HG02763 (cell line): ENCODE results near the gene CD58.

Source experiments
- ATAC-seq: cut with Tn5 transposase; IDR thresholded peaks from one replicate; pipeline ENCODE4 v1.9.1; 2021; ENCODE audit warnings: mild to moderate bottlenecking, moderate library complexity; ENCODE audit not compliant: unreplicated experiment

CD58 gene

DNA sequence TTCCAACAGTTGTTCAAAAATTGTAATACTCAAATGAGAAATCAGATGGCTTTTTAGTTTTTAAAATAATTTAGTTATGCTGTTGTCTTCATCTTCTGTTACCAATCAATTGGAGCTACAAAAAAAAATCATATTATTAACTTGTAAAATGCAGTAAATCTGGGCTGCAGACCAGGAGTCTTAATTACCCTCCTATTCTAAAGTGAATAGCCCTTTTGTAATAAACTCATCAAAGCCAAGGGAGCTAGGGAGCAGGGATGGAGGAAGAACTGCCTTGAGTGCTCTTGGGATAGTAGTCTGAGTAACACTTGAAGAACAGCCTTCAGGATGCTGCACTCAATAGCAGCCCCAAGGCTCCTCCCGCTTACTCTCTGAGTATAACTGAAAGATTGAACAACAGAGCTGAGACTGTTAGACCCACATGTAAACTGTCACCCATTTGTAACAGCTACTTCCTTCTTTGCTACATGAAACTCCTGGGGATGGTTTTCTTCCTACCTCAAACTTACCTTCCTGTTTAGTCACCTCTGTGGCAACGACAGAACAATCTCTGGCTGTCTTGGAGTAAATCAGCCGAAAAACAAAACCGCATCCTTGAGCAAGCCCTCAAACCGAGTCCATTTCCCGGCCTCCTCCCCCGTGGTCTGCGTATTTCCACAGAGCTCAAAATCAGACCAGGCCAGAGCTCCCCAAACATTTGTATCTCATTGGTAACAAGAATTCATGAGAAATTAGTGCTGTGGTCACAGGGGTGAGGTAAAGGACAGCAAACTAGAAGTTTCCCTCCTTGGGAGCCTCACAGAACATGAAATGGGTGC, 55.9 kb downstream of the CD58 start:
- peak; percentile 69 for ATAC-seq

DNA sequence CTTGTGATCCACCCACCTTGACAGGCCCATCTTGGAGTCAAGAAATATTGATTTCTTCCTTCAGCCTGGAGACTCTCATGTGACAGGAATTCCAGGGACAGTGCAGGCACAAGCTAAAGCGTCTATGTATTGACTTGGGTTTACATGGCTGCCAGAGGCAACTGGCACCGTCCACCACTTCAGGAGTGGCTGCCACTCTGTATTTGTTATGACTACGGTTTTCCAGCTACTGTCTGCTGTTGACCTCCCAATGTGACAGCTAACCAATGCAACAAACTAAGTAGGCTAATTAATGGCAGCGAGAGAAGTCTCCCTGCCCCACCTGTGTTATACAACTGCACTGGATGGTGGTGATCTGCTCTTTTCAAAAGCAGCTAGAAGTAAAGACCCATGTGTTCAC, 56.9 kb downstream of the CD58 start:
- ATAC-seq = no peak

DNA sequence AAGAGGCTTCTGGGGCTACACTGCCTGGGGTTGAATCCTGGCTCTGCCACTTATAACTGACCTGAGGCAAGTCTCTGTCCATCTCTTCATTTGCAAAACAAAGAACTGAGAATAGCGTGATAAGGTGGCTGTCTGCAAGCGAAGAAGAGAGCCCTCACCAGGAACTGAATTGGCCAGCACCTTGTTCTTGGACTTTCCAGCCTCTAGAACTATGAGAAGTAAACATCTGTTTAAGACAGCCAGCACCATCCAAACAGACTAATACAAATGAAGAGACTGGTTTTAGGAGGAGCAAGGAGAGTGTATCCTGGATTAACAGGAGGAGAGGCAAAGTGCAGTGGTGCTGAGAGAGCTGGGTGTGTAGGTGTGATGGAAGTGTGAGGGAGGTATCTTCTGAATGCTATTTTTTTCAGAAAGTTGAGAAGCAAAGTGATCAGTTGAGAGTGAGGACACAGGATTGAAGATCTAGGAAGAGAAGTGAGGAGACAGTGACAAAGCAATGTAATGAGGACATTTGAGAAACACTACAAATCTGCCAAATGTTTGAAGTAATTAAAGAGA, 59.3 kb downstream of the CD58 start:
- ATAC-seq = no peak

DNA sequence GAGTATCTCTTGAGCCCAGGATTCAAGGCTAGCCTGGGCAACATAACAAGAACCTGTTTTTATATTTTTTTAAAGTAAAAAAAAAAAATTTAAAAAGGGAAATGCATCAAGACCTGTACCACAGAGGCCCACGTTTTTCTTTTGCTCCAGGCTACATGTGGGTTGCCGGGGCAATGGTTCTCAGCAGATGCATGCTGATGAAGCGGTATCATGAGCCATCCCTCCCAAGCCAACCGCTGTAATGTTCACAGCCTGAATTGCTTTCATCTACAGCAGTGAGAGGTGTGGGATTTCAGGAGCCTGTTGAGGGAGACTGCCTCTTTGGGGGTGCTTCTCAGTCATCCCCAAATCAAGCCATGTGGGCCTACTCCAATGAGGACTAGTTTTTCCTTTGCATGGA, 60.5 kb downstream of the CD58 start:
- ATAC-seq = no peak

DNA sequence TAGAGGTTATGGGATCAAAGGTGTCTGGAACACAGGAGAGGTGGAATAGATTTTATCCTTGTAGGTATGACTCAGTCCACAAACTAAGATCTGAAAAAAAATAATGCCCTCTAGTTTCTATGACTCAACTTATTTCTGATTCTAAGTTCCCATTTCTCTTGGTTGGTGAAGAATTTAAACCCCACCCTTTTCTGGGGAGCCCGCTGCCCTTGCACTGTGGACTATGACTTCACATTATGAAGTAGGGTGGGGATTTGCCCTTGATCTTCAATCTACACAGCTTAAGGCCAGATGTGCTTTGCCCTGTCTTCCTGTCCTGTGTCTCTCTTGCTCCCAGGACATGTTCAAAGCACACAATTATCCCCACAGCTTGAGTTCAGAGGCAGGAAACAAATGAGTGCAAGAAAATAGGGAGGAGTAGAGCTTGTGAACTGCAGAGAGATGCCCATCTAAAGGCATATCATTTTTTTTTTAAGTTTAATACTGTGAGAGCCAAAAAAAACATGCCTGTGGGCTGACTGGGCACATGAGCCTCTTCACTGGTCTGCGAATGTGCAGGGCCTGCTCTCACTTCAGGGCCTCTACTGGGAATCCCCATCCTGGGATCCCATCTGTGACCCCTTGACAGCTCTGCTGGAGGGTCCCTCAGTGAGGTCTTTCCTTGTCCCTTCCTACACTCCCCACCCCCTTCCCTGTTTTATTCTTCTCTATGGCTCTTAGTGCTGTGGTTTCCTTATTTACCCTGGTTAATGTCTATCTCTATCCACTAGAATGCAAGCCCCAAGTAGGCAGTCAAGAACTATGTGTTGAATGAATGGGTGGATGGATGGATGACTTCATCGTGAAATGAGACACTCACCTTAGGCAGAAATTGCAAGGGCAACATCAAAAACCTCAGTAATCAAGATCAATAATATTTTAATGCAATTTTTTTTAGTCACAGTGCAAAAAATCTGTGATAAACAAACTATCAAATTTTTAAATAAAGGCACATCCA, 61.5 kb downstream of the CD58 start:
- peak; percentile 33 for ATAC-seq

DNA sequence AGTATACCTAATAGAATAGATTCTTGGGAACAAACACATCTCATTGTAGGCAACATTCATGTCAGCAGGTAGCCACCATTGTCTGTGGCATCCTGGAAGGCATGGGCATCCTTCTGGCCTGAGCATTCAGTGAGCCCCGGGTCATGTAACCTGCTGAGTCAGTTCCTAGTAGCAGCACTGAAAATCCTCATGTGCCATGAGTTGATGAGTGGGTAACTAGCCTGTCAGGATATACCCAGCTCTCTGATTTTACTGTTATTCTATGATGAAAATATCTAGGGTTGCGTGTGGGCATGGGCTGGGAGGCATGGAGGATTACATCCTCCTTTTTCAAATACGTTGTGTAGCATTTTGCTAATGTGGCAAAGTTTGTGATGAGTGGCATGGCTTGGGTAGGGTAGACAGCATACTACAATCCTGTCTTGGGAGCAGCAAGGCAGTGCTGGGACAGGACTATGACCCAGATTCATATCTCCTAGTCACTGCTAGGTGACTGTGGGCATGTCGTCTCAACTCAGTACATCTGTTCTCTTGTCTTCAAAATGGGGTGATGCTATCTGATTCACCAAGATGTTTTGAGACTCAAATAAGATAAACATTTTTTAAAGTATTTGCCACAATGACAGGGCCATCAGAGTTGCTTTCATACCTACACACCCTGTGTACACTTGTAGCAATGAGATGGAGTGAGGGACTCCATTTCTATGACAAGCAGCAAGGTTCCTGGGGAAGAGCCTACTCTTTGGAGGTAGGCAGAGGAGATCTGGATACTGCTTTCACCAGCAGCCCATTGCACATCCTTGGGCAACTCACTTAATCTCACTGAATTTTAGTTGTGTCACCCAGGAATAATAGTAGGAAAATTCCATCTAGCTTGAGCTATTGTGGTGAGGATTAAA, 62.5 kb downstream of the CD58 start:
- ATAC-seq = no peak

DNA sequence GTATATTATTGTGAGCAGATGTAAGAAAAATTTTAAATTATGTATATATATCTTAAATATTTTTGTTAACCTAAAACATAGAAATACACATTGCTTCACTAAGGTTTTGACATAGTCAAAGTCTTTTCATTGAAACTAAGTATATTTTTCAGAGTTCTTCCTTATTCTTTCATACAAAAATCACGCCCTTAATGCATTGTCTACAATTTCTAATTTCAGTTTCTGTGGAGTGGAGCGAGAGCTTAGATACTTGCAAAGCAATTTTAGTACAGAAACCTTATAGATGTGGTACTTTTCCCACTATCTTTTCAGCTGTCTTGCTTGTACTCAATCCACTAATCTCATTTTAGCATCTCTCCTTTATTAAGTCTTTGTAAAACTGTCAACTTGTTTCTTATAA, 63.2 kb downstream of the CD58 start:
- no peak for ATAC-seq

DNA sequence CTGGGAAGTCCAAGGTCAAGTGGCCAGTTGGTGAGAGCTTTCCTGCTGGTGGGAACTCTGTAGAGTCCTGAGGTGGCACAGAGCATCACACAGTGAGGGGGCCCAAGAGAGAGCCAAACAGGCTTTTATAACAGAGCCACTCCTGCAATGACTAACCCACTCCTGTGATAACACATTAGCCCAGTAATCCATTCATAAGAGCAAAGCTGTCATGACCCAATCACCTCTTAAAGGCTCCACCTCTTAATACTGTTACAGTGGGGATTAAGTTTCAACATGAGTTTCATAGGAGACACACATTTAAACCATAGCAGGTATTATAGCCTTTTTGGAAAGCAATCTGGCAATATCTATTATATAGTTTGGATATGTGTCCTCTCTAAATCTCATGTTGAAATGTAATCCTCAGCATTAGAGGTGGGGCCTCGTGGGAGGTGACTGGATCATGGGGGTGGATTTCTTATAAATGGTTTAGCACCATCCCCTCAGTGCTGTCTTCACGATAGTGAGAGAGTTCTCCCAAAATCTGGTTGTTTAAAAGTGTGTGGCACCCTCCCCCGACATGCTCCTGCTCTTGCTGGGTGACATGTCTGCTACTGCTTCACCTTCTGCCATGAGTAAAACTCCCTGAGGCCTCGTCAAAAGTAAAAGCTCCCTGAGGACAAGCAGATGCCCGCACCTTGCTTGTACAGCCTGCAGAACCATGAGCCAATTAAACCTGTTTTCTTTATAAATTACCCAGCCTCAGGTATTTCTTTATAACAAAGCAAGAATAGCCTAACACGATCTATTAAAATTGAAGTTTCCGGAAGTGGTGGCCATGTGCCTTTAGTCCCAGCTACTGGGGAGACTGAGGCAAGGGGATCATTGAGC, 64.5 kb downstream of the CD58 start:
- ATAC-seq = no peak

DNA sequence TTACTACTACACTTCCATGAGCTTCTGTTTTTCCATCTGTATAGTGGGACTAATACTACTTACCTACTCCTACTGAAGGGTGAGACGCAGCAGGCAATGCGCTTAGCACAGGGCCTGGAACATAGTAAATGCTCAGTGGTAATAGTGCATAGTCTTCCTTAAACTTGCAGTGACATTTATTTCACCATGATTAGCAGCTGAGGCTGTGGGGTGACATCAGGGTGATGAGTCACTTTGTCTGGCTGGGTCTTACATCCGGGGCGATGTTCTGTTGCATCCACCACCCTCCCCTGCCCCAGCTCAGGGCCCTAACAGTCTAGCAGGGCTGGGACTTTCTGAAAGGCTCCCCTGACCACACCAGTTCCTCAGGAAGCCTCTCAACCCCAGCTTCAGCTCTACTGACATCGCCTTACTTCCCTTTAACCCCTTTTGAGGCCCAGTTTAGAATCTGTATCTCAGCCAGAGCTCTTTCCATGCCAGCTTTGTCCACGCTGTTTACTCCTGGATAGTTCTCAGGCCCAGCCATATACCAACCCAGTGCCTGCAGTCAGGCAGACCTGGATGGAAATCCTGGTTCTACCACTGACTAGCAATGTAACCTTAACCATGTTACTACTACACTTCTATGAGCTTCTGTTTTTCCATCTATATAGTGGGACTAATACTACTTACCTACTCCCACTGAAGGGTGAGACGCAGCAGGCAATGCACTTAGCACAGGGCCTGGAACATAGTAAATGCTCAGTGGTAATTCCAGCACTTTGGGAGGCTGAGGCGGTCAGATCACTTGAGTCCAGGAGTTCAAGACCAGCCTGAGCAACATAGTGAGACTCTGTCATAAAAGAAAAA, 66.3 kb downstream of the CD58 start:
- ATAC-seq = peak; percentile 86

DNA sequence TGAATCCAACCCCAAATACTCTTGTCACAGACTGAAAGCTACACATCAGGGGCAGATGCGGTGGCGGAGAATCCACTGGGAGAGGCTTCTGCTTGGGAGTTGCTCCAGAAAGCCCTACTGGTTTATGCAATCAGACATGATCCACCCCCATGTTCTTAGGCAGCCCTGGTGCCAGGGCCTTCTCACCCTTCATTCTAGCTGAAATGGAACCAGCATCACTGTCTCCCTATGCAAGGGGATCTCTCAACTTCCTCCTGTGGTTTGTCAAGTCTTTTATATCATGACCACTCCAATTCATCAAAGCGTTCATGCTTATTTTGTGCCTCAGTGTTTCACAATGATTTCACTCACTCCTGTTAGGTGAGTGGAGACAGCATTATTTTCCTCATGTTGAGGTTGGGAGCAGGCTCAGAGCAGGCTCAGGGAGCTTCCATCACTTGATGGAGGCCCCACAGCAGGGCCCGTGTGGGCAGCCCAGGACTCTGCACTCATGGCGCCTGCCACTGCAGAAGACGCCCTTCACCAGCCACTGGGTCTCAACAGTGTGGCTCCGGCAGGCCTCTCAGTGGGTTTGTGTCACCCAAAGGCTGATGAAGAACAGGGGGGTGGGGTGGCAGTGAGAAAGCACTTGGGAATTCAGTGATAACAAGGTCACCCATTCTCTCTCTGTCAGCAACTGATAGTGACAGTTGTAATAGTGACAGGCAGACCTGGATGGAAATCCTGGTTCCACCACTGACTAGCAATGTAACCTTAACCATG, 67.1 kb downstream of the CD58 start:
- ATAC-seq = no peak

DNA sequence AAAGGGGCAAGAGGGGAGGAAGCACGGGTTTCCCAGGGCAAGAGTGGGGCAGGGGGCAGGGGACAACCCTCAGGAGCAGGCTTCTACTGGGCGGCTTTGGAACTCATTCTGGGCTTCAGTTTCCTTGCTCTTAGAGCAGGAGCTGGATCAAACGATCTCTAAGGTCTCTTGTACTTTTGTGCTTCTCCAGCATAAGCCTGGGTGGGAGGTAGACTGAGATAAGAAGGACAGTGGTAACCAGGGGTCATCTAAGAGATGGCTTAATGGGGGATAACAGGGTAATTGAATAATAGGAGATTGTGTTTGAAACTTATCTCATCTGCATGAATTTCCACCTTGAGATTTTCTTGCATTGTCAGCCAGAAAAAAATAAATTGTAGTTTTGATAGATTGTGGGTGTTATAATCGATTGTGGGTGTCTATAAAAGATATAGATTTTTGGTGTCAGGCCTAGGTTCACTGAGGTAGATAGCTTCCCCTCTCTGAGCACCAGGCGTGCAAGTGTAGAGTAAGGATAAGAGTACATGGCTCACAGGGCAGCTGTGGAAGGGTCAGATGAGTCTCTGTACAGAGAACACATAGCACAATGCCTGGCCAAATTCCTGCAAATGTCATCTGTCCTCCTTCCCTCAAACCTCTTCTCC, 68.0 kb downstream of the CD58 start:
- no peak for ATAC-seq

DNA sequence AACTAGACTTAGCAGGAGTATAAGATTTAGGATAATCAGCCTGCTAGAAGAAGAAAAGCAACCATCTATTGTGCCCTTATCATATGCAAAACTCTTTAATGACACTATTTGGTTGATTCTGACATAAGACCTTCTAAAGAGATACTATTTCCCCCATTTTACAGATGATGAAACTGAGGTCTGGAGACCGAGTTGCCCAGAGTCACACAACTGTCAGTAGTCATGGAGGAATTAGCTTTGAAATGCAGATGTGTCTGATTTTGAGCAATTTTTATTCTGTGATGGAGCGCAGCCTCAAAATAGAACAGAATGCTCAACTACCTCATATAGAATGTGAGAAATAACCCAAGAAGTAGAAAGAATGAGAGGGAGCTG, 69.0 kb downstream of the CD58 start:
- ATAC-seq = no peak

DNA sequence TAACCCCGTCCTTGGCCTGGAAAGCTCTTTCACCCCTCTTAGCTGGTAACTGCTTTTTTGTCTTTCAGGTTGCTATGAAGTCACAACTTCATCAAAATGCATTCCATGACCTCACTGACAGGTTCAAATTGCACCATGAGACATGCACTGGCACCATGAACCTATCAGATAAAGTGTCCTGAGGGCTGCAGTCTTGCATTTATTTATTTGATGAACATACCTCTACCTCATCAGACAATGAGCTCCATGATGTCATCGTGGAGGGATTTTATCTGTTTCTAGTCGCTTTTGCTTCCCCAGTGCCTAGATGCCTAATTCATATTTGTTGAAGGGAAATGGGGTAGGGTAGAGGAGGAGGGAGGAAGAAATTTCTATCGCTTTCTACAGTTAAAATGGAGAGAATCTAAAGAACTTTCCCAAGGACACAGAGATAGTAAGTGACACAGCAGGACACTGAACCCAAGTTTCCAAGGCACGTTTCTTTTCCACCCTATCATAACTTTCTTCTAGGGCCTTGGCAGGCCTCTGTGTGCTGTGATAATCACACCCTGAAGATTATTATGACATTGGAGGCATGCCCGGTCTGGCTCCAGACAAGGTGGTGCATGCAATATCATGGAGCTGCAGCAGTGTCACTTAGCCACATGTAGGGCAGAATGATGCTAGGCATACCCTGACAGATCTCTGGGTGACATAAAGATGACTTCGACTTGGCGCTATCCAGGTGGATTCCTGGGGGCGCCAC, 69.5 kb downstream of the CD58 start:
- no peak for ATAC-seq

DNA sequence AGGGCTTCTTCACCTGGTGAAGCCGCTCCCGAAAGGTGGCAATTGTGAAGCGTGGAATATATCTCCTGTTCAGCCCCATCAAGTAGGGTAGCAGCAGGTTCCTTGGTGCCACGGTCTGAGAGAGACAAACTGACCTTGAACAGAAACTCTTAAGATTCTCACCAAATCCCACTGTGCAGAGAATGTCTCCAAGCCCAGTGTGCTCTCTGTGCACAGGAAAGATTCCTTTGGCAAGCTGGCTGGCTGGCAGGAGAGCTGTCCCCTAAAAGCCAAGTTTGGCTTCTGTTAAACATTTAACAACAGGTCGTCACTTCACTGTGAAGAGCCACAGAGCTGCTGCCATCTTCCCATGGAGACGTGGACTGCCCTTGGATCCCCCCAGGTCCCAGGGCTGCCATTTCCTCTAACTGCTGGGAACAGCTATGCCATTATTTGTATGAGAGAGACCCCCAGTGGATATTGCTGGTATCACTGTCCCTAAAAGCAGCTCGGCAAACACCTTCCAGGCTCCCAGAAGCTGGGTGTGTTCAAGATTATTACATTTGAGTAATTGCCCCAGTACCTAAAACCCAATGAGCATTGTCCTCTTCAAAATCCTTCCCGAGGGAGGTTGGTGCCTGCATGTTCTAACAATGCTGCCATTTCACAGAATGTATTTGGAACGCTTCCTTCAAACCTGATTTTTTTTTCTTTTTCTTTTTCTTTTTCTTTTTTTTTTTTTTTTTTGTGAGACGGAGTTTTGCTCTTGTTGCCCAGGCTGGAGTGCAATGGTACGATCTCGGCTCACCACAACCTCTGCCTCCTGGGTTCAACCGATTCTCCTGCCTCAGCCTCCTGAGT, 71.8 kb downstream of the CD58 start:
- peak; percentile 39 for ATAC-seq

DNA sequence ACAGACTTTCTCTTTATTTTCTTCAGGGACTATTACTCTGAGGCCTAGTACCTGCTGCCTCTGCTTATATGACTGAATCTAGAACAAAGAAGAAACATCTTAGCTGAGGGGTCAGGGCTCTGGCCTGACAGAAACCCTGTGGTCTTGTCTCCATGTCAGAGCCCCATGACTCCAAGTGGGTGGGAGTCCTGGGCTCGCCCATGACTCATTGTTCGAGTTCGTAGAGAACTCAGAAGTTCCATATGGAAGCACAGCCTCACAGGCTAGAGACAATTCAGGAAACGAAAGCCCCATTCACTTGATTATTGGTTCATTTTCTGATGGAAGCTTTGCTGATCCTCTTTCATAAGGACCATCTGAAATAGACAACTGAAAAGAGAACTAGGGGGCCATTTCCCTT, 73.2 kb downstream of the CD58 start:
- no peak for ATAC-seq

DNA sequence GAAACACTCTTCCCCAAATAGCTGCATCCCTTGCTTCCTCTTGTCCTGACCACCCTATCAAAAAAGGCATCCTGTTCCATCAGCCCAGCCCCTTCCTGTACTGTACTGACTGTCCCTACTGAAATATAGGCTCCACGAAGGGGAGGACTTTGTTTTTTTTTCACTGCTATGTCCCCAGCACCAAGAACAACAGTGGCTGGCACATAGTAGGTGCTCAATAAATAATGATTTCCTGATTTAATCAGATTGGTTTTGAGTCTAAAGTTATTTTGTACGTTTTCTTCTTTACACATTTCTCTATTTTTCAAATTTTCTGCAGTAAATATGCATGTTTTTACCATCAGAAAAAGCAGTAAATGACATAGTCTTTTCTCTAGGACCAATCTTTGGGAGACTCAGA, 73.9 kb downstream of the CD58 start:
- no peak for ATAC-seq
